Caco-2 (cell line): ENCODE measurements around the gene FFAR3. TPM values are rescaled to one million over a fixed set of nuclear protein-coding genes. Genes with fewer than 3 reads are reported as not detected.
A peak's percentile ranks its signal among the peaks of the same experiment; 100 is the strongest.

Experiments used
- BruUV-seq: library from RNA; stranded (reverse); fragments of 400-500 nt; replicated peaks from 2 replicates; lab custom pipeline; 2021; lab: Mats Ljungman, UMichigan
- CTCF ChIA-PET: fragments of 300-600 bp; sonication (Branson Sonifier 250); formaldehyde crosslinking; loops from one replicate; lab custom pipeline; 2022; ENCODE audit warnings: antibody characterized with exemption; lab: Charles Lee
- POLR2A ChIA-PET: fragments of 300-600 bp; sonication (Branson Sonifier 250); formaldehyde crosslinking; loops from one replicate; lab custom pipeline; 2022; ENCODE audit warnings: antibody characterized with exemption; lab: Charles Lee
- DNase-seq, 2 experiments: peaks; one replicate each; pipeline versions ENCODE4 v3.0.0 to v3.0.0-alpha.2; 2020 to 2022
- H3K27me3 ChIP-seq: replicated peaks from 2 replicates; pipeline ENCODE4 v1.6.0; 2011; ENCODE audit warnings: low read length; ENCODE audit not compliant: control insufficient read depth, insufficient read depth
- H3K36me3 ChIP-seq: 2 replicates; pipeline ENCODE4 v1.5.1; 2011; ENCODE audit warnings: low read length; ENCODE audit not compliant: control insufficient read depth, insufficient read depth
- H3K4me1 ChIP-seq: fragments of 250-450 bp; sonication (Bioruptor Pico); 2 replicates; pipeline ENCODE4 v1.5.1; 2020; ENCODE audit warnings: mild to moderate bottlenecking
- H3K4me3 ChIP-seq: 2 replicates; pipeline ENCODE4 v1.5.1; 2011; ENCODE audit warnings: low read depth, mild to moderate bottlenecking, control low read depth, low read length
- H3K9me3 ChIP-seq: fragments of 250-450 bp; sonication (Bioruptor Pico); 2 replicates; pipeline ENCODE4 v1.5.1; 2020; ENCODE audit warnings: mild to moderate bottlenecking, moderate library complexity
- H3K27ac Mint-ChIP-seq: one replicate; pipeline ENCODE4 v1.8.0; 2022; ENCODE audit warnings: mixed read lengths; ENCODE audit not compliant: unreplicated experiment
- H3K27me3 Mint-ChIP-seq: one replicate; pipeline ENCODE4 v1.8.0; 2022; ENCODE audit warnings: mixed read lengths; ENCODE audit not compliant: insufficient read depth, unreplicated experiment
- H3K36me3 Mint-ChIP-seq: one replicate; pipeline ENCODE4 v1.8.0; 2022; ENCODE audit warnings: mild to moderate bottlenecking, mixed read lengths; ENCODE audit not compliant: insufficient read depth, unreplicated experiment
- H3K4me1 Mint-ChIP-seq: one replicate; pipeline ENCODE4 v1.8.0; 2022; ENCODE audit warnings: low read depth, mixed read lengths; ENCODE audit not compliant: unreplicated experiment
- H3K4me3 Mint-ChIP-seq: one replicate; pipeline ENCODE4 v1.8.0; 2022; ENCODE audit warnings: mild to moderate bottlenecking, moderate library complexity, mixed read lengths; ENCODE audit not compliant: unreplicated experiment
- H3K9me3 Mint-ChIP-seq: one replicate; pipeline ENCODE4 v1.8.0; 2022; ENCODE audit warnings: mixed read lengths; ENCODE audit not compliant: unreplicated experiment
- CTCF ChIP-seq, 2 experiments: fragments of 200-600 bp in 1 of 2; IDR thresholded peaks; 1 replicate in 1 of 2; 2 replicates in 1 of 2; pipeline versions ENCODE4 v1.5.1 to v1.8.0; 2011 to 2022; ENCODE audit warnings: antibody characterized with exemption in 1 of 2, control low read depth in 1 of 2, inconsistent platforms in 1 of 2, low read depth in 1 of 2, low read length in 1 of 2, mild to moderate bottlenecking in 1 of 2, moderate library complexity in 1 of 2; ENCODE audit not compliant: insufficient read depth in 1 of 2, severe bottlenecking in 1 of 2, unreplicated experiment in 1 of 2
- intact Hi-C: fragments of 100-400 bp; cut with micrococcal nuclease; formaldehyde crosslinking; loops from one replicate; pipeline ENCODE4 v1.10.0; 2022; ENCODE audit not compliant: unreplicated experiment
- total RNA-seq: library from RNA; stranded (reverse); gene quantifications from 2 replicates; pipeline ENCODE4 v1.2.3, GENCODE V29; 2022

The FFAR3 gene
- total RNA-seq, 1 experiment from 2014 or later, result not detected

- intact Hi-C loops, result no loop called here
- H3K36me3 ChIP-seq, result no peaks in the 10 kb centered on the region
- no peak for TF ChIP-seq CTCF (IDR thresholded peaks at IDR 0.05; ENCODE audit: insufficient read depth in 1 of 2, low read depth in 1 of 2, low read length in 1 of 2, severe bottlenecking in 1 of 2, unreplicated experiment in 1 of 2)
- H3K27me3 ChIP-seq, result no peaks in the 10 kb centered on the region
- BruUV-seq, result no TSS peak
- H3K4me1 Mint-ChIP-seq, result no peaks in the 10 kb centered on the region
- H3K27me3 Mint-ChIP-seq, result no peaks in the 10 kb centered on the region
- no peaks in the 10 kb centered on the region for H3K9me3 Mint-ChIP-seq
- H3K9me3 ChIP-seq, result no peaks in the 10 kb centered on the region
- no peak overlapping the region for H3K27ac Mint-ChIP-seq
- CTCF ChIA-PET, result interaction anchor here (1.0 kb wide), 1 partner anchor 120 kb away, joined by 3 read pairs; no protein-coding TSS in a partner anchor
- DNase-seq, result peak in 1 of 2 experiments; percentile 22
- no peak overlapping the region for H3K4me3 Mint-ChIP-seq
- no peaks in the 10 kb centered on the region for H3K36me3 Mint-ChIP-seq
- POLR2A ChIA-PET, result no interaction called here
- no peak overlapping the region for H3K4me3 ChIP-seq
- H3K4me1 ChIP-seq, result no peaks in the 10 kb centered on the region; the same call in 1 of the 2 replicates
Observed at GRCh38 chr19:35348911-35349611, 9.2 kb upstream of the FFAR3 start.

GRCh38 chr19:35349614-35350521 is 8.4 kb upstream of the FFAR3 start:
- no peaks in the 10 kb centered on the region for H3K27me3 ChIP-seq
- no peak overlapping the region for H3K4me3 Mint-ChIP-seq
- H3K36me3 Mint-ChIP-seq, result no peaks in the 10 kb centered on the region
- H3K36me3 ChIP-seq, result no peaks in the 10 kb centered on the region
- TF ChIP-seq CTCF (IDR thresholded peaks at IDR 0.05; ENCODE audit: insufficient read depth in 1 of 2, low read depth in 1 of 2, low read length in 1 of 2, severe bottlenecking in 1 of 2, unreplicated experiment in 1 of 2), result no peak
- no peak overlapping the region for H3K4me3 ChIP-seq
- no peaks in the 10 kb centered on the region; the same call in 1 of the 2 replicates for H3K4me1 ChIP-seq
- H3K27me3 Mint-ChIP-seq, result no peaks in the 10 kb centered on the region
- no peaks in the 10 kb centered on the region for H3K9me3 ChIP-seq
- H3K27ac Mint-ChIP-seq, result no peak overlapping the region
- CTCF ChIA-PET, result interaction anchor here (1.0 kb wide), 1 partner anchor 120 kb away, joined by 3 read pairs; no protein-coding TSS in a partner anchor
- H3K4me1 Mint-ChIP-seq, result no peaks in the 10 kb centered on the region
- POLR2A ChIA-PET, result no interaction called here
- peak in 1 of 2 experiments; percentile 26 for DNase-seq
- intact Hi-C loops, result no loop called here
- BruUV-seq, result no TSS peak
- no peaks in the 10 kb centered on the region for H3K9me3 Mint-ChIP-seq

GRCh38 chr19:35350591-35350990 is 7.7 kb upstream of the FFAR3 start:
- no peak for TF ChIP-seq CTCF (IDR thresholded peaks at IDR 0.05; ENCODE audit: insufficient read depth in 1 of 2, low read depth in 1 of 2, low read length in 1 of 2, severe bottlenecking in 1 of 2, unreplicated experiment in 1 of 2)
- H3K9me3 ChIP-seq, result no peaks in the 10 kb centered on the region
- H3K9me3 Mint-ChIP-seq, result no peaks in the 10 kb centered on the region
- H3K27me3 ChIP-seq, result no peaks in the 10 kb centered on the region
- H3K4me1 Mint-ChIP-seq, result no peaks in the 10 kb centered on the region
- no peak overlapping the region for H3K27ac Mint-ChIP-seq
- intact Hi-C loops, result no loop called here
- ChIA-PET POLR2A (no interaction called here), CTCF (no interaction called here)
- H3K36me3 Mint-ChIP-seq, result no peaks in the 10 kb centered on the region
- no peaks in the 10 kb centered on the region for H3K27me3 Mint-ChIP-seq
- no peak overlapping the region for H3K4me3 Mint-ChIP-seq
- H3K4me3 ChIP-seq, result no peak overlapping the region
- H3K36me3 ChIP-seq, result no peaks in the 10 kb centered on the region
- BruUV-seq, result no TSS peak
- H3K4me1 ChIP-seq, result no peaks in the 10 kb centered on the region; the same call in 1 of the 2 replicates
- DNase-seq, result peak in 1 of 2 experiments; percentile 17
